Measurements from ENCODE around the gene AFG1L.

AFG1L gene

GRCh38 chr6:108454356-108454755 lies 159.5 kb downstream of the AFG1L start:
- no peak for DNase-seq (ENCODE audit: low spot score)

GRCh38 chr6:108455688-108456087 lies 160.8 kb downstream of the AFG1L start:
- DNase-seq (ENCODE audit: low spot score): no peak

GRCh38 chr6:108463784-108464183 lies 168.9 kb downstream of the AFG1L start:
- no peak for DNase-seq (ENCODE audit: low spot score)

- no peak for DNase-seq (ENCODE audit: low spot score)
These were observed 169.7 kb downstream of the AFG1L start for GRCh38 chr6:108464418-108465097.

GRCh38 chr6:108465098-108465495 lies 170.2 kb downstream of the AFG1L start:
- DNase-seq (ENCODE audit: low spot score): no peak

- no peak for DNase-seq (ENCODE audit: low spot score)
These were observed 173.5 kb downstream of the AFG1L start for GRCh38 chr6:108468346-108468745.

- DNase-seq (ENCODE audit: low spot score): no peak
These were observed 174.5 kb downstream of the AFG1L start for GRCh38 chr6:108469316-108469715.

- DNase-seq (ENCODE audit: low spot score): no peak
These were observed 178.3 kb downstream of the AFG1L start for GRCh38 chr6:108473197-108473596.

GRCh38 chr6:108476376-108476775 lies 181.5 kb downstream of the AFG1L start:
- no peak for DNase-seq (ENCODE audit: low spot score)

GRCh38 chr6:108476847-108477430 lies 182.1 kb downstream of the AFG1L start:
- no peak for DNase-seq (ENCODE audit: low spot score)

- no peak for DNase-seq (ENCODE audit: low spot score)
These were observed 187.7 kb downstream of the AFG1L start for GRCh38 chr6:108482559-108482958.

- DNase-seq (ENCODE audit: low spot score): no peak
These were observed 189.2 kb downstream of the AFG1L start for GRCh38 chr6:108484016-108484415.

- no peak for DNase-seq (ENCODE audit: low spot score)
These were observed 194.8 kb downstream of the AFG1L start for GRCh38 chr6:108489699-108490098.

GRCh38 chr6:108492131-108492766 lies 197.4 kb downstream of the AFG1L start:
- peak; percentile 29 for DNase-seq (ENCODE audit: low spot score)

GRCh38 chr6:108494434-108494833 lies 199.6 kb downstream of the AFG1L start:
- no peak for DNase-seq (ENCODE audit: low spot score)

GRCh38 chr6:108497883-108498282 lies 203.0 kb downstream of the AFG1L start:
- no peak for DNase-seq (ENCODE audit: low spot score)

- no peak for DNase-seq (ENCODE audit: low spot score)
These were observed 206.7 kb downstream of the AFG1L start for GRCh38 chr6:108501559-108501958.

- DNase-seq (ENCODE audit: low spot score): no peak
These were observed 208.0 kb downstream of the AFG1L start for GRCh38 chr6:108502832-108503231.

- DNase-seq (ENCODE audit: low spot score): no peak
These were observed 212.5 kb downstream of the AFG1L start for GRCh38 chr6:108507316-108507715.

- no peak for DNase-seq (ENCODE audit: low spot score)
These were observed 215.8 kb downstream of the AFG1L start for GRCh38 chr6:108510461-108511319.

GRCh38 chr6:108518714-108519576 lies 224.1 kb downstream of the AFG1L start:
- peak; percentile 5 for DNase-seq (ENCODE audit: low spot score)
